Renal cortical epithelial cell (primary cell): ENCODE results near the gene KRTAP29-1. TPM values are rescaled to one million over a fixed set of nuclear protein-coding genes. Genes with fewer than 3 reads are reported as not detected.

Source experiments
- total RNA-seq: library from RNA; depleted of rRNA; stranded (reverse); fragments of >200 nt; gene quantifications from 2 replicates; pipeline ENCODE4 v1.2.3, GENCODE V29; 2014

The KRTAP29-1 gene
- total RNA-seq, 1 donor from 2014 or later, result not detected

Other genes starting within 250 kb of the KRTAP29-1 start
- gene KRTAP2-2, start 247.6 kb downstream of the KRTAP29-1 start, total RNA-seq, result 0.15 TPM in 1 of 2 replicates, not detected in the other
- 0.55 and 5.9 TPM in 2 replicates for gene KRTAP2-3, start 242.7 kb downstream of the KRTAP29-1 start, total RNA-seq
- not detected in 2 replicates for gene KRTAP2-4, start 237.0 kb downstream of the KRTAP29-1 start, total RNA-seq
- gene KRTAP4-7, start 218.7 kb downstream of the KRTAP29-1 start, total RNA-seq, result not detected in 2 replicates
- not detected in 2 replicates for gene KRTAP4-8, start 204.7 kb downstream of the KRTAP29-1 start, total RNA-seq
- not detected in 2 replicates for gene KRTAP4-16, start 200.6 kb downstream of the KRTAP29-1 start, total RNA-seq
- not detected in 2 replicates for gene KRTAP4-9, start 197.5 kb downstream of the KRTAP29-1 start, total RNA-seq
- not detected in 2 replicates for gene KRTAP4-11, start 184.5 kb downstream of the KRTAP29-1 start, total RNA-seq
- gene KRTAP4-12, start 178.7 kb downstream of the KRTAP29-1 start, total RNA-seq, result not detected in 2 replicates
- gene KRTAP4-6, start 162.3 kb downstream of the KRTAP29-1 start, total RNA-seq, result not detected in 2 replicates
- gene KRTAP4-5, start 153.0 kb downstream of the KRTAP29-1 start, total RNA-seq, result not detected in 2 replicates
- not detected in 2 replicates for gene KRTAP4-4, start 142.1 kb downstream of the KRTAP29-1 start, total RNA-seq
- gene KRTAP4-3, start 134.6 kb downstream of the KRTAP29-1 start, total RNA-seq, result not detected in 2 replicates
- gene KRTAP4-2, start 124.6 kb downstream of the KRTAP29-1 start, total RNA-seq, result not detected in 2 replicates
- not detected in 2 replicates for gene KRTAP4-1, start 117.9 kb downstream of the KRTAP29-1 start, total RNA-seq
- not detected in 2 replicates for gene KRTAP9-1, start 113.0 kb downstream of the KRTAP29-1 start, total RNA-seq
- gene KRTAP9-2, start 76.2 kb downstream of the KRTAP29-1 start, total RNA-seq, result not detected in 2 replicates
- not detected in 2 replicates for gene KRTAP9-3, start 70.4 kb downstream of the KRTAP29-1 start, total RNA-seq
- not detected in 2 replicates for gene KRTAP9-8, start 64.9 kb downstream of the KRTAP29-1 start, total RNA-seq
- not detected in 2 replicates for gene KRTAP9-4, start 53.2 kb downstream of the KRTAP29-1 start, total RNA-seq
- not detected in 2 replicates for gene KRTAP9-9, start 47.5 kb downstream of the KRTAP29-1 start, total RNA-seq
- not detected in 2 replicates for gene KRTAP9-6, start 37.5 kb downstream of the KRTAP29-1 start, total RNA-seq
- not detected in 2 replicates for gene KRTAP9-7, start 27.2 kb downstream of the KRTAP29-1 start, total RNA-seq
- not detected in 2 replicates for gene KRTAP16-1, start 6.5 kb upstream of the KRTAP29-1 start, total RNA-seq
- gene KRTAP17-1, start 12.9 kb upstream of the KRTAP29-1 start, total RNA-seq, result not detected in 2 replicates
- not detected in 2 replicates for gene KRT33A, start 48.0 kb upstream of the KRTAP29-1 start, total RNA-seq
- gene KRT33B, start 67.0 kb upstream of the KRTAP29-1 start, total RNA-seq, result not detected in 2 replicates
- gene KRT34, start 79.5 kb upstream of the KRTAP29-1 start, total RNA-seq, result 0.05 and 26.4 TPM in 2 replicates
- not detected in 2 replicates for gene KRT31, start 94.8 kb upstream of the KRTAP29-1 start, total RNA-seq
- gene KRT37, start 121.7 kb upstream of the KRTAP29-1 start, total RNA-seq, result not detected in 2 replicates
- gene KRT38, start 138.1 kb upstream of the KRTAP29-1 start, total RNA-seq, result not detected in 2 replicates
- gene KRT32, start 164.5 kb upstream of the KRTAP29-1 start, total RNA-seq, result not detected in 2 replicates
- gene KRT35, start 178.3 kb upstream of the KRTAP29-1 start, total RNA-seq, result not detected in 2 replicates
- gene KRT36, start 187.1 kb upstream of the KRTAP29-1 start, total RNA-seq, result not detected in 2 replicates
- gene KRT13, start 202.8 kb upstream of the KRTAP29-1 start, total RNA-seq, result not detected in 2 replicates
- 0.99 and 2.8 TPM in 2 replicates for gene KRT15, start 216.0 kb upstream of the KRTAP29-1 start, total RNA-seq
- gene KRT19, start 225.5 kb upstream of the KRTAP29-1 start, total RNA-seq, result 844 and 5,183 TPM in 2 replicates